Measurements from ENCODE around the gene BEAN1. TPM values are rescaled to one million over a fixed set of nuclear protein-coding genes. Genes with fewer than 3 reads are reported as not detected.

Gene BEAN1
- total RNA-seq, 1 experiment from 2014 or later, result 0.24 TPM

DNA sequence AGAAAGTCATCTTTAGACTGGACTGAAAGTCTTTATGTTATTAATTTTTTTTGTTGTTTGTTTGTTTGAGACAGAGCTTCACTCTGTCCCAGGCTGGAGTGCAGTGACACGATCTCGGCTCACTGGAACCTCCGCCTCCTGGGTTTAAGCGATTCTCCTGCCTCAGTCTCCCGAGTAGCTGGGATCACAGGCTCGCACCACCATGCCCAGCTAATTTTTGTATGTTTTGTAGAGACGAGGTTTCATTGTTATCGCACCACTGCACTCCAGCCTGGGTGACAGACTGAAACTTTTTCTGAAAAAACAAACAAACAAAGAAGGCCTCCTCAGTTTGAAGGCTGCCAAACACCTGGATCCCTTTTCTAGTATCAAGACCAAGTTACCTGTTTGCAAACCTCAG is 4.7 kb downstream of the BEAN1 start:
- Histone ChIP-seq H3K4me1 (ENCODE audit: insufficient read depth, low read length) (peaks cover 7% of the 10 kb centered on the region; the same call in 1 of the 2 replicates), H3K27ac (ENCODE audit: insufficient read length, low read depth, low read length) (no peak overlapping the region), H3K56ac (ENCODE audit: insufficient read length, low read depth, low read length) (no peak overlapping the region), H3K4ac (ENCODE audit: low read depth, low read length) (no peak overlapping the region), H3K23me2 (ENCODE audit: insufficient read length, low read depth, low read length, poor library complexity, severe bottlenecking) (peaks cover 10% of the 10 kb centered on the region), H4K20me1 (ENCODE audit: control insufficient read depth, insufficient read depth, insufficient read length) (peaks cover 2% of the 10 kb centered on the region), H2AFZ (ENCODE audit: low read length) (no peak overlapping the region), H2BK12ac (ENCODE audit: insufficient read length, low read depth, low read length) (no peak overlapping the region), H3K23ac (ENCODE audit: insufficient read length, low read depth, low read length) (no peak overlapping the region), H3K79me2 (ENCODE audit: insufficient read depth, low read length) (no peaks in the 10 kb centered on the region), H3K27me3 (ENCODE audit: insufficient read depth, low read length) (peaks cover 27% of the 10 kb centered on the region), H3K79me1 (ENCODE audit: insufficient read depth, low read depth, low read length, poor library complexity, severe bottlenecking) (no peaks in the 10 kb centered on the region), H4K8ac (replicated peaks; ENCODE audit: insufficient read length, low read depth, low read length) (no peak overlapping the region), H4K91ac (ENCODE audit: insufficient read length, low read depth, low read length) (no peak overlapping the region), H2BK120ac (ENCODE audit: low read depth, low read length, poor library complexity, severe bottlenecking) (no peak overlapping the region), H2BK20ac (ENCODE audit: low read depth, low read length, poor library complexity, severe bottlenecking) (no peak overlapping the region), H3T11ph (ENCODE audit: low read length) (no peak overlapping the region), H3K9ac (ENCODE audit: extremely low read depth, insufficient read length, low read length) (no peak overlapping the region), H3K18ac (ENCODE audit: insufficient read length, low read depth, low read length) (no peak overlapping the region), H3K14ac (ENCODE audit: insufficient read depth, low read length) (no peak overlapping the region), H2BK5ac (ENCODE audit: insufficient read length, low read length) (no peak overlapping the region), H2AK5ac (ENCODE audit: insufficient read length, low read length) (no peak overlapping the region), H2BK15ac (ENCODE audit: low read depth, low read length) (no peak overlapping the region), H3K9me3 (ENCODE audit: control insufficient read depth, low read depth, low read length) (no peaks in the 10 kb centered on the region), H4K5ac (ENCODE audit: insufficient read length, low read depth, low read length) (no peak overlapping the region), H3K4me2 (ENCODE audit: insufficient read depth, insufficient read length, low read length) (no peak overlapping the region)
- Mint-ChIP-seq H3K4me3 (no peak overlapping the region), H3K36me3 (ENCODE audit: insufficient read depth in 1 of 3, low read depth in 3 of 3) (no peaks in the 10 kb centered on the region), H3K9me3 (no peaks in the 10 kb centered on the region), H3K27ac (no peak overlapping the region), H3K4me1 (peaks cover 18 to 37% of the 10 kb centered on the region in 2 experiments), H3K27me3 (ENCODE audit: low read depth) (peaks cover 61% of the 10 kb centered on the region)
- no CpG with 5 or more reads among the region's 8 CpGs for WGBS (ENCODE audit: extremely low coverage, insufficient read length, low lambda C conversion rate)
- TF ChIP-seq, protein P1, sequence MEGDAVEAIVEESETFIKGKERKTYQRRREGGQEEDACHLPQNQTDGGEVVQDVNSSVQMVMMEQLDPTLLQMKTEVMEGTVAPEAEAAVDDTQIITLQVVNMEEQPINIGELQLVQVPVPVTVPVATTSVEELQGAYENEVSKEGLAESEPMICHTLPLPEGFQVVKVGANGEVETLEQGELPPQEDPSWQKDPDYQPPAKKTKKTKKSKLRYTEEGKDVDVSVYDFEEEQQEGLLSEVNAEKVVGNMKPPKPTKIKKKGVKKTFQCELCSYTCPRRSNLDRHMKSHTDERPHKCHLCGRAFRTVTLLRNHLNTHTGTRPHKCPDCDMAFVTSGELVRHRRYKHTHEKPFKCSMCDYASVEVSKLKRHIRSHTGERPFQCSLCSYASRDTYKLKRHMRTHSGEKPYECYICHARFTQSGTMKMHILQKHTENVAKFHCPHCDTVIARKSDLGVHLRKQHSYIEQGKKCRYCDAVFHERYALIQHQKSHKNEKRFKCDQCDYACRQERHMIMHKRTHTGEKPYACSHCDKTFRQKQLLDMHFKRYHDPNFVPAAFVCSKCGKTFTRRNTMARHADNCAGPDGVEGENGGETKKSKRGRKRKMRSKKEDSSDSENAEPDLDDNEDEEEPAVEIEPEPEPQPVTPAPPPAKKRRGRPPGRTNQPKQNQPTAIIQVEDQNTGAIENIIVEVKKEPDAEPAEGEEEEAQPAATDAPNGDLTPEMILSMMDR (conservative IDR thresholded peaks at IDR 0.05), result no peak
- DNase-seq, result no peak
